DOHH2 (cell line): ENCODE data around the gene CDC40.

Source experiments
- H3F3A ChIP-seq: fragments of 200-600 bp; sonication (generic), shearing (Covaris generic); 2 replicates; pipeline ENCODE4 v1.6.0; 2016; ENCODE audit warnings: antibody characterized with exemption, mild to moderate bottlenecking; ENCODE audit not compliant: control insufficient read depth, insufficient read depth
- H3K27ac ChIP-seq: fragments of 200-600 bp; sonication (generic); 2 replicates; pipeline ENCODE4 v1.5.1; 2014; ENCODE audit warnings: low read depth, mild to moderate bottlenecking, low read length, moderate library complexity
- H3K27me3 ChIP-seq: fragments of 200-600 bp; sonication (generic); 2 replicates; pipeline ENCODE4 v1.6.1; 2014; ENCODE audit warnings: mild to moderate bottlenecking, low read length, mixed read lengths; ENCODE audit not compliant: control insufficient read depth
- H3K36me3 ChIP-seq: fragments of 200-600 bp; sonication (generic); 2 replicates; pipeline ENCODE4 v1.6.1; 2014; ENCODE audit warnings: mild to moderate bottlenecking, low read length, moderate library complexity, mixed read lengths; ENCODE audit not compliant: control insufficient read depth
- H3K4me1 ChIP-seq: fragments of 200-600 bp; sonication (generic); 2 replicates; pipeline ENCODE4 v1.6.1; 2014; ENCODE audit warnings: mild to moderate bottlenecking, low read length, mixed read lengths; ENCODE audit not compliant: control insufficient read depth
- H3K4me2 ChIP-seq: fragments of 200-600 bp; sonication (generic); 2 replicates; pipeline ENCODE4 v1.6.0; 2014; ENCODE audit warnings: mild to moderate bottlenecking, low read length, moderate library complexity
- H3K4me3 ChIP-seq: fragments of 200-600 bp; sonication (generic); 2 replicates; pipeline ENCODE4 v1.5.1; 2014; ENCODE audit warnings: mild to moderate bottlenecking, low read length, mixed read lengths
- H3K79me2 ChIP-seq: fragments of 200-600 bp; sonication (generic); 2 replicates; pipeline ENCODE4 v1.6.1; 2014; ENCODE audit warnings: mild to moderate bottlenecking, low read length, mixed read lengths; ENCODE audit not compliant: control insufficient read depth
- H3K9me2 ChIP-seq: fragments of 200-600 bp; sonication (generic); replicated peaks from 2 replicates; pipeline ENCODE4 v1.6.1; 2014; ENCODE audit warnings: mild to moderate bottlenecking, low read length, mixed read lengths; ENCODE audit not compliant: control insufficient read depth
- H3K9me3 ChIP-seq: fragments of 200-600 bp; sonication (generic); 2 replicates; pipeline ENCODE4 v1.6.1; 2014; ENCODE audit warnings: antibody characterized with exemption, low read length, mixed read lengths; ENCODE audit not compliant: control insufficient read depth, insufficient read depth
- H4K20me1 ChIP-seq: fragments of 200-600 bp; sonication (generic); 2 replicates; pipeline ENCODE4 v1.6.0; 2014; ENCODE audit warnings: low read depth, mild to moderate bottlenecking, antibody characterized with exemption, low read length, moderate library complexity; ENCODE audit not compliant: control insufficient read depth, insufficient read depth
- EZH2phosphoT487 ChIP-seq: fragments of 200-600 bp; sonication (generic); IDR thresholded peaks from 2 replicates; pipeline ENCODE4 v1.6.1; 2017; ENCODE audit warnings: borderline replicate concordance, mild to moderate bottlenecking, antibody characterized with exemption, low read length, moderate library complexity, mixed read lengths
- TF ChIP-seq, protein P1 (sequence below): fragments of 200-600 bp; sonication (generic); IDR thresholded peaks from one replicate; pipeline ENCODE4 v1.5.1; 2014; ENCODE audit warnings: antibody characterized with exemption, mild to moderate bottlenecking, low read depth, low read length; ENCODE audit not compliant: poor library complexity, severe bottlenecking

CDC40 gene

DNA sequence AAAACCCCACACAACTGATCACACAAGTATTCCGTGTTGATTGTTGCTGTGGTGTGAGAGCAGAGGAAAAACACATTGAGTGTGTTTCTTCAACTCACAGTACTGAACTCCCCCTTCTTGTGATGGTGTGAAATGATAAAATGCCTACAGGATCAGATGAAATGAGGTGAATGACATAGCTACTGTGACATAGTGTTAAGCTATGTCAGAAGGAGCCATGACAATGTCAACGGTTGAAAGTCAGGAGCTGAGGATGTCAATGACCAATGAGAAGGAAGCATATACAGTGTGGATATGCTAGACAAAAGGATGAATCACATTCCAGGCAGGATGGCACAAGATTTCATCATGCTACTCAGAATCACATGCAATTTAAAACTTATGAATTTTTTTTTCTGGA, 39.6 kb upstream of the CDC40 start:
- Histone ChIP-seq H4K20me1 (no peaks in the 10 kb centered on the region), H3K4me2 (no peak overlapping the region), H3K79me2 (peaks cover 36% of the 10 kb centered on the region), H3K9me2 (no peaks in the 10 kb centered on the region), H3K4me1 (no peaks in the 10 kb centered on the region), H3K27ac (no peak overlapping the region), H3K9me3 (peaks cover 27% of the 10 kb centered on the region), H3K4me3 (no peak overlapping the region), H3K27me3 (no peaks in the 10 kb centered on the region), H3F3A (no peaks in the 10 kb centered on the region), H3K36me3 (peaks cover 44% of the 10 kb centered on the region)
- TF ChIP-seq, protein P1, sequence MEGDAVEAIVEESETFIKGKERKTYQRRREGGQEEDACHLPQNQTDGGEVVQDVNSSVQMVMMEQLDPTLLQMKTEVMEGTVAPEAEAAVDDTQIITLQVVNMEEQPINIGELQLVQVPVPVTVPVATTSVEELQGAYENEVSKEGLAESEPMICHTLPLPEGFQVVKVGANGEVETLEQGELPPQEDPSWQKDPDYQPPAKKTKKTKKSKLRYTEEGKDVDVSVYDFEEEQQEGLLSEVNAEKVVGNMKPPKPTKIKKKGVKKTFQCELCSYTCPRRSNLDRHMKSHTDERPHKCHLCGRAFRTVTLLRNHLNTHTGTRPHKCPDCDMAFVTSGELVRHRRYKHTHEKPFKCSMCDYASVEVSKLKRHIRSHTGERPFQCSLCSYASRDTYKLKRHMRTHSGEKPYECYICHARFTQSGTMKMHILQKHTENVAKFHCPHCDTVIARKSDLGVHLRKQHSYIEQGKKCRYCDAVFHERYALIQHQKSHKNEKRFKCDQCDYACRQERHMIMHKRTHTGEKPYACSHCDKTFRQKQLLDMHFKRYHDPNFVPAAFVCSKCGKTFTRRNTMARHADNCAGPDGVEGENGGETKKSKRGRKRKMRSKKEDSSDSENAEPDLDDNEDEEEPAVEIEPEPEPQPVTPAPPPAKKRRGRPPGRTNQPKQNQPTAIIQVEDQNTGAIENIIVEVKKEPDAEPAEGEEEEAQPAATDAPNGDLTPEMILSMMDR = no peak
- TF ChIP-seq EZH2phosphoT487 = no peak

DNA sequence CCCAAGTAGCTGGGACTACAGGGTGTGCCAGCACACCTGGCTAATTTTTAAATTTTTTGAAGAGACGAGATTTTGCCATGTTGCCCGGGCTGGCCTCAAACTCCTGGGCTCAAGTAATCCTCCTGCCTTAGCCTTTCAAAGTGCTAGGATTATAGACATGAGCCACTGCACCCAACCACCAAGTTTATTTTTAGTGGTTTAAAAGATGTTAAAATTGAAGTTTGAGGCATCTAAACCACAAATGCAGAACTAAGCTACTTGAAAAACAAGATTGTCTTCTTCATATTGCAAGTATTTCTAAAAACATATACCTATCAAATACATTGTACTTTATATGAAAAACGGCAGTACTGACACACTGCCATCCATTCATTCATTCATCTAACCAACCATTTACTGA, 32.4 kb upstream of the CDC40 start:
- Histone ChIP-seq H3K79me2 (peaks cover 39% of the 10 kb centered on the region), H3K9me2 (no peaks in the 10 kb centered on the region), H3K36me3 (peaks cover 24% of the 10 kb centered on the region), H3K4me1 (no peaks in the 10 kb centered on the region; the same call in 1 of the 2 replicates), H3K9me3 (no peaks in the 10 kb centered on the region; the same call in 1 of the 2 replicates), H3K4me3 (no peak overlapping the region), H3K27ac (no peak overlapping the region), H3K27me3 (no peaks in the 10 kb centered on the region), H4K20me1 (no peaks in the 10 kb centered on the region), H3K4me2 (no peak overlapping the region), H3F3A (0 out of 2 replicates have a peak, but pooled peaks cover 2% of the 10 kb centered on the region)
- TF ChIP-seq, protein P1 = no peak
- TF ChIP-seq EZH2phosphoT487 = no peak

DNA sequence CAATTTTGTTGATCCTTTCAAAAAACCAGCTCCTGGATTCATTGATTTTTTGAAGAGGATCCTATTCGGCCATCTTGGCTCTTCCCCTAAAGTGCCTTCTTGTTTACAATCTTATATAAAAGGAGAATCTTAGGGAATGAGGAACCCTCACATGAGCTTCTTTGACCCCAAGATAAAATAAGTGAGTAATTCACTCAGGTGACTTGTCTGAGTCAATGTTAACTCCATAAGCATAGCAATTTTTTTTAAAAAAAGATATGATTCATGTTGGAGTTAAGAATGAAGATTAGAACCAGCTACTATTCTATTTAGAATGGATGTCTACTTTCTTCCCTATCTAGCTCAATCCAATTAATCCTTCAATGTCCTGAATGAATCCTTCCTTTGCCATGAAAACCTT, 21.7 kb upstream of the CDC40 start:
- H3K4me1 ChIP-seq = no peaks in the 10 kb centered on the region; the same call in 1 of the 2 replicates
- H4K20me1 ChIP-seq = no peaks in the 10 kb centered on the region
- H3K4me2 ChIP-seq = no peak overlapping the region
- no peaks in the 10 kb centered on the region; the same call in 1 of the 2 replicates for H3F3A ChIP-seq
- H3K9me2 ChIP-seq = no peaks in the 10 kb centered on the region
- no peak overlapping the region for H3K4me3 ChIP-seq
- peaks cover 49% of the 10 kb centered on the region for H3K36me3 ChIP-seq
- H3K27ac ChIP-seq = no peak overlapping the region
- H3K9me3 ChIP-seq = peaks cover 13% of the 10 kb centered on the region; the same call in 1 of the 2 replicates
- H3K79me2 ChIP-seq = peaks cover 64% of the 10 kb centered on the region
- TF ChIP-seq EZH2phosphoT487 = no peak
- TF ChIP-seq, protein P1 = no peak
- H3K27me3 ChIP-seq = no peaks in the 10 kb centered on the region
